ENCODE measurements around the gene OR5L2.

OR5L2 gene

DNA sequence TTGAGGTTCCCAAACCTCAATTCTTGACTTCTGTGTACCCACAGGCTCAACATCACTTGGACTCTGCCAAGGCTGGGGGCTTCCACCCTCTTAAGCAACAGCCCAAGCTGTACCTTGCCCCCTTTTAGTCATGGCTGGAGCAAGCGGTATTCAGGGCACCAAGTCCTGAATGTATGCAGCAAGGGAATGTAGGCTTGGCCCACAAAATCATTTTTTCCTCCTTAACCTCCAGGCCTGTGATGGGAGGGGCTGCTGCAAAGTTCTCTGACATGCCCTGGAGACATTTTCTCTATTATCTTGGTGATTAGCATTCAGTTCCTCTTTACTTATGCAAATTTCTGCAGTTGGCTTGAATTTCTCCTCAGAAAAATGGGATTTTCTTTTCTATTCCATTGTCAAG, 20.8 kb upstream of the OR5L2 start:
- H3K9ac ChIP-seq (ENCODE audit: low read depth, low read length, poor library complexity) = no peak overlapping the region
- H2BK15ac ChIP-seq (ENCODE audit: low read length) = no peak overlapping the region
- WGBS, 2 donors (ENCODE audit: extremely low coverage in 2 of 2, insufficient read length in 2 of 2, insufficient replicate concordance in 1 of 2) = no CpG with 5 or more reads among the region's 1 CpG
- no peak overlapping the region for H3K18ac ChIP-seq (ENCODE audit: low read length)
- no peak overlapping the region for H3K27ac ChIP-seq (replicated peaks; ENCODE audit: low read length)
- no peak overlapping the region for H3K14ac ChIP-seq (ENCODE audit: low read length)
- no peak overlapping the region for H3K23ac ChIP-seq (ENCODE audit: low read depth, low read length, poor library complexity)
- H3K4ac ChIP-seq (ENCODE audit: low read length) = no peak overlapping the region
- H4K8ac ChIP-seq (ENCODE audit: low read depth, low read length) = no peak overlapping the region
- no peaks in the 10 kb centered on the region for H3K79me1 ChIP-seq (ENCODE audit: low read depth, low read length)
- no peak overlapping the region for H2BK5ac ChIP-seq (ENCODE audit: low read length)
- H3K9me3 ChIP-seq (replicated peaks in 1 of 2; ENCODE audit: control insufficient read depth in 2 of 2, insufficient read depth in 1 of 2, low read depth in 1 of 2, low read length in 2 of 2) = peaks cover 0 to 11% of the 10 kb centered on the region in 2 donors
- H2AFZ ChIP-seq (ENCODE audit: low read length) = no peak overlapping the region
- H3K4me1 ChIP-seq (ENCODE audit: control insufficient read depth in 2 of 2, insufficient read depth in 1 of 2, low read depth in 1 of 2, low read length in 2 of 2) = no peaks in the 10 kb centered on the region
- H3K36me3 ChIP-seq (replicated peaks in 1 of 2; ENCODE audit: control insufficient read depth in 2 of 2, insufficient read depth in 2 of 2, low read length in 2 of 2) = no peaks in the 10 kb centered on the region
- H3K27me3 ChIP-seq (ENCODE audit: control insufficient read depth in 3 of 3, insufficient read depth in 3 of 3, low read depth in 1 of 3, low read length in 3 of 3) = no peaks in the 10 kb centered on the region
- H2AK5ac ChIP-seq (ENCODE audit: low read depth, low read length) = no peak overlapping the region
- H3K4me2 ChIP-seq (ENCODE audit: insufficient read depth, low read length, poor library complexity, severe bottlenecking) = no peak overlapping the region
- H2BK12ac ChIP-seq (ENCODE audit: low read length) = no peak overlapping the region
- H4K91ac ChIP-seq (ENCODE audit: low read depth, low read length, poor library complexity) = no peak overlapping the region
- no peak overlapping the region for H3K4me3 ChIP-seq (ENCODE audit: low read length in 2 of 2)
- H2BK120ac ChIP-seq (ENCODE audit: low read depth, low read length) = no peak overlapping the region
- DNase-seq (ENCODE audit: low spot score) = no peak

- no peak within 1 kb of the TSS for H4K8ac ChIP-seq (ENCODE audit: low read depth, low read length)
- no peak within 1 kb of the TSS for H3K18ac ChIP-seq (ENCODE audit: low read length)
- no peaks in the 10 kb centered on the region for H3K4me1 ChIP-seq (ENCODE audit: control insufficient read depth in 2 of 2, insufficient read depth in 1 of 2, low read depth in 1 of 2, low read length in 2 of 2)
- H2BK5ac ChIP-seq (ENCODE audit: low read length) = no peak within 1 kb of the TSS
- H2BK12ac ChIP-seq (ENCODE audit: low read length) = no peak within 1 kb of the TSS
- H2BK15ac ChIP-seq (ENCODE audit: low read length) = no peak within 1 kb of the TSS
- no peak within 1 kb of the TSS for H3K4me3 ChIP-seq (ENCODE audit: low read length in 2 of 2)
- H3K23ac ChIP-seq (ENCODE audit: low read depth, low read length, poor library complexity) = no peak within 1 kb of the TSS
- H3K4me2 ChIP-seq (ENCODE audit: insufficient read depth, low read length, poor library complexity, severe bottlenecking) = no peak within 1 kb of the TSS
- H2AFZ ChIP-seq (ENCODE audit: low read length) = no peak within 1 kb of the TSS
- peaks cover 0 to 10% of the 10 kb centered on the region in 2 donors for H3K9me3 ChIP-seq (replicated peaks in 1 of 2; ENCODE audit: control insufficient read depth in 2 of 2, insufficient read depth in 1 of 2, low read depth in 1 of 2, low read length in 2 of 2)
- H3K79me1 ChIP-seq (ENCODE audit: low read depth, low read length) = no peaks in the 10 kb centered on the region
- no peak within 1 kb of the TSS for H3K4ac ChIP-seq (ENCODE audit: low read length)
- no peak for DNase-seq (ENCODE audit: low spot score)
- H2AK5ac ChIP-seq (ENCODE audit: low read depth, low read length) = no peak within 1 kb of the TSS
- H3K27ac ChIP-seq (replicated peaks; ENCODE audit: low read length) = no peak within 1 kb of the TSS
- H3K14ac ChIP-seq (ENCODE audit: low read length) = no peak within 1 kb of the TSS
- H4K91ac ChIP-seq (ENCODE audit: low read depth, low read length, poor library complexity) = no peak within 1 kb of the TSS
- no peak within 1 kb of the TSS for H3K9ac ChIP-seq (ENCODE audit: low read depth, low read length, poor library complexity)
- H2BK120ac ChIP-seq (ENCODE audit: low read depth, low read length) = no peak within 1 kb of the TSS
- no CpG with 5 or more reads among the region's 1 CpG for WGBS, 2 donors (ENCODE audit: extremely low coverage in 2 of 2, insufficient read length in 2 of 2, insufficient replicate concordance in 1 of 2)
- no peaks in the 10 kb centered on the region for H3K27me3 ChIP-seq (ENCODE audit: control insufficient read depth in 3 of 3, insufficient read depth in 3 of 3, low read depth in 1 of 3, low read length in 3 of 3)
- H3K36me3 ChIP-seq (replicated peaks in 1 of 2; ENCODE audit: control insufficient read depth in 2 of 2, insufficient read depth in 2 of 2, low read length in 2 of 2) = no peaks in the 10 kb centered on the region
These were observed 16.0 kb upstream of the OR5L2 start, which contains the start of gene OR5L1 for GRCh38 chr11:55811067-55811466. Gene OR5L1 (plus strand): TSS chr11:55811367. CDS start chr11:55811467, 100 bp downstream.

- Histone ChIP-seq H2BK15ac (ENCODE audit: low read length) (no peak within 1 kb of the TSS), H3K9ac (ENCODE audit: low read depth, low read length, poor library complexity) (no peak within 1 kb of the TSS), H2BK12ac (ENCODE audit: low read length) (no peak within 1 kb of the TSS), H2AK5ac (ENCODE audit: low read depth, low read length) (no peak within 1 kb of the TSS), H3K4me3 (ENCODE audit: low read length in 2 of 2) (no peak within 1 kb of the TSS), H2BK120ac (ENCODE audit: low read depth, low read length) (no peak within 1 kb of the TSS), H3K27ac (replicated peaks; ENCODE audit: low read length) (no peak within 1 kb of the TSS), H3K79me1 (ENCODE audit: low read depth, low read length) (no peaks in the 10 kb centered on the region), H3K36me3 (replicated peaks in 1 of 2; ENCODE audit: control insufficient read depth in 2 of 2, insufficient read depth in 2 of 2, low read length in 2 of 2) (no peaks in the 10 kb centered on the region), H2AFZ (ENCODE audit: low read length) (no peak within 1 kb of the TSS), H3K4me2 (ENCODE audit: insufficient read depth, low read length, poor library complexity, severe bottlenecking) (no peak within 1 kb of the TSS), H3K14ac (ENCODE audit: low read length) (no peak within 1 kb of the TSS), H3K4me1 (ENCODE audit: control insufficient read depth in 2 of 2, insufficient read depth in 1 of 2, low read depth in 1 of 2, low read length in 2 of 2) (no peaks in the 10 kb centered on the region), H2BK5ac (ENCODE audit: low read length) (no peak within 1 kb of the TSS), H3K4ac (ENCODE audit: low read length) (no peak within 1 kb of the TSS), H4K8ac (ENCODE audit: low read depth, low read length) (no peak within 1 kb of the TSS), H3K9me3 (replicated peaks in 1 of 2; ENCODE audit: control insufficient read depth in 2 of 2, insufficient read depth in 1 of 2, low read depth in 1 of 2, low read length in 2 of 2) (peaks cover 0 to 12% of the 10 kb centered on the region in 2 donors), H3K23ac (ENCODE audit: low read depth, low read length, poor library complexity) (no peak within 1 kb of the TSS), H3K18ac (ENCODE audit: low read length) (no peak within 1 kb of the TSS), H4K91ac (ENCODE audit: low read depth, low read length, poor library complexity) (no peak within 1 kb of the TSS), H3K27me3 (ENCODE audit: control insufficient read depth in 3 of 3, insufficient read depth in 3 of 3, low read depth in 1 of 3, low read length in 3 of 3) (no peaks in the 10 kb centered on the region)
- WGBS, 2 donors (ENCODE audit: extremely low coverage in 2 of 2, insufficient read length in 2 of 2, insufficient replicate concordance in 1 of 2) = no CpG with 5 or more reads among the region's 5 CpGs
- no peak for DNase-seq (ENCODE audit: low spot score)
These were observed 7.7 kb upstream of the OR5L2 start, which contains the start of gene OR5D18 for GRCh38 chr11:55819330-55819729. Gene OR5D18 (plus strand): TSS chr11:55819630. CDS start chr11:55819630, 0 bp downstream.

GRCh38 chr11:55838452-55838851, 11.4 kb downstream of the OR5L2 start, which contains the start of gene OR5D16:
Gene OR5D16 (plus strand): TSS chr11:55838752. CDS start chr11:55838752, 0 bp downstream.
- H3K18ac ChIP-seq (ENCODE audit: low read length) = no peak within 1 kb of the TSS
- no peaks in the 10 kb centered on the region for H3K27me3 ChIP-seq (ENCODE audit: control insufficient read depth in 3 of 3, insufficient read depth in 3 of 3, low read depth in 1 of 3, low read length in 3 of 3)

More at GRCh38 chr11:55838452-55838851, 11.4 kb downstream of the OR5L2 start, which contains the start of gene OR5D16:
- no peak within 1 kb of the TSS for H2AK5ac ChIP-seq (ENCODE audit: low read depth, low read length)
- H3K36me3 ChIP-seq (replicated peaks in 1 of 2; ENCODE audit: control insufficient read depth in 2 of 2, insufficient read depth in 2 of 2, low read length in 2 of 2) = peaks cover 0 to 1% of the 10 kb centered on the region in 2 donors
- no peaks in the 10 kb centered on the region for H3K79me1 ChIP-seq (ENCODE audit: low read depth, low read length)
- H3K14ac ChIP-seq (ENCODE audit: low read length) = no peak within 1 kb of the TSS
- no peak within 1 kb of the TSS for H3K23ac ChIP-seq (ENCODE audit: low read depth, low read length, poor library complexity)
- H2BK12ac ChIP-seq (ENCODE audit: low read length) = no peak within 1 kb of the TSS
- no peak within 1 kb of the TSS for H3K9ac ChIP-seq (ENCODE audit: low read depth, low read length, poor library complexity)
- H4K91ac ChIP-seq (ENCODE audit: low read depth, low read length, poor library complexity) = no peak within 1 kb of the TSS
- H2BK120ac ChIP-seq (ENCODE audit: low read depth, low read length) = no peak within 1 kb of the TSS
- no peak within 1 kb of the TSS for H2BK15ac ChIP-seq (ENCODE audit: low read length)
- no peak within 1 kb of the TSS for H3K4me3 ChIP-seq (ENCODE audit: low read length in 2 of 2)
- no peak within 1 kb of the TSS for H3K4me2 ChIP-seq (ENCODE audit: insufficient read depth, low read length, poor library complexity, severe bottlenecking)
- no peak within 1 kb of the TSS for H4K8ac ChIP-seq (ENCODE audit: low read depth, low read length)
- no peak within 1 kb of the TSS for H3K4ac ChIP-seq (ENCODE audit: low read length)
- no peak for DNase-seq (ENCODE audit: low spot score)
- H2AFZ ChIP-seq (ENCODE audit: low read length) = no peak within 1 kb of the TSS
- no CpG with 5 or more reads among the region's 3 CpGs for WGBS, 2 donors (ENCODE audit: extremely low coverage in 2 of 2, insufficient read length in 2 of 2, insufficient replicate concordance in 1 of 2)
- H2BK5ac ChIP-seq (ENCODE audit: low read length) = no peak within 1 kb of the TSS
- no peaks in the 10 kb centered on the region for H3K4me1 ChIP-seq (ENCODE audit: control insufficient read depth in 2 of 2, insufficient read depth in 1 of 2, low read depth in 1 of 2, low read length in 2 of 2)
- no peak within 1 kb of the TSS for H3K27ac ChIP-seq (replicated peaks; ENCODE audit: low read length)
- H3K9me3 ChIP-seq (replicated peaks in 1 of 2; ENCODE audit: control insufficient read depth in 2 of 2, insufficient read depth in 1 of 2, low read depth in 1 of 2, low read length in 2 of 2) = peaks cover 0 to 7% of the 10 kb centered on the region in 2 donors
